A204.1 (cell line): ENCODE results near the gene PRAF2.

Experiments used
- FAIRE-seq: peaks from 2 replicates; lab custom pipeline; 2012; peaks lifted over from hg19 to GRCh38; lab: Jason Lieb, UNC

PRAF2 gene

GRCh38 chrX:49073601-49074575 is at the start of gene PRAF2:
Gene PRAF2, minus strand, starts transcription at chrX:49074002. Its CDS starts 15 bp downstream, at chrX:49073987.
- peak; percentile 65 for FAIRE-seq

DNA sequence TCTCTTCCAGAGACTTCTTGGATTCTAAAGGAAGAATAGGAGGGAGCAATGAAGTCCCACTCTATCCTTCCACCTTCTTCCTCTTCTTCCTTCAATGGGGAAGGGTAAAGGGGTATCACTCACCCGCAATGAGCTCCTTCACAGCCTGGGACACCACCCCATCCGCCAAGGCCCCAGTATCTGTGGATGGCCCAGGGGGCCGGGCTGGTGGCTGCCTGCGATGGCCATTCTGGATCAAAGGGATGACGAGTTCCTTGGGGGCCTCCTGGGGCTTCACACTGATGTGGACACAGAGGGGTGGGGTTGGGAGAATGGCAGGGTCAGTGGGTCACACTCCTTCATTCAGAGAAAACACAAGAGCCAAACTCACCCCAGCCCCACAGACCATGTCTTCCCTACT is 48.7 kb upstream of the PRAF2 start:
- no peak for FAIRE-seq

DNA sequence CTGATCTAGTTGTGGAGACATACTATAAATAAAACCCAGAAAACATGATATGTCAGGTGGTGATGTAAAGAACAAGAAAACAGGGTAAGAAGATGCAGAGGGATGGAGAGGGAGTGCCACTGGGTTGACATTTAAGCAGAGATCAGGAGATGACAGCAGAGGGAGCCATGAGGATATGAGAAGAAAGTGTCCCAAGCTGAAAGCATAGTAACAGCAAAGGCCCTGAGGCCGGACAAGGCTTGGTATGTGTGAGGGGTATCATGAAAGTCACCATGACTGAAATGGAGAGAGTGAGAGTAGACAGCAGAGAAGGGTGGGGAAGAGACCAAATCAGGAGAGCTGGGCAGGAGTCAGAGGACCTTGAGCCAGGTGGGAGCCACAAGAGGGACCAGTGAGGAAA is 46.3 kb upstream of the PRAF2 start:
- no peak for FAIRE-seq

GRCh38 chrX:49117581-49117980 is 43.8 kb upstream of the PRAF2 start:
- no peak for FAIRE-seq

DNA sequence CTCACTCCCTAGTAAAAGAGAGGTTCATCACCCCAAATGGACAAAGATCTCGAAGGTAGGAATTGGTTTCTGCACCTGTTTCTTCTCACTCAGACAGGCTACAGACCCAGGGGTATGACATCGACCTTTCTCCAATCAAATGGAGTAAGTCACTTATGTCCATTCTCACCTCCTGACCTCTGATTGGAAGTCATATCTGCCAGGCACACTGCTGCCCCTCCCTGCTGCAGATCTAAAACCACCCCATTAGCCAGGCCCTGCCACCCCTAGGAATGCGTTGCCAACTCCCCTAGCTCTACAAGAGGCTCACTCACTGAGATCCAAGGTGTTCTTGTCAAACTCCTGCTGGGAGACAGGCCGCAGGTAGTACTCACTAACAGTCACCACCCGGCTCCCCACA is 42.9 kb upstream of the PRAF2 start:
- no peak for FAIRE-seq

DNA sequence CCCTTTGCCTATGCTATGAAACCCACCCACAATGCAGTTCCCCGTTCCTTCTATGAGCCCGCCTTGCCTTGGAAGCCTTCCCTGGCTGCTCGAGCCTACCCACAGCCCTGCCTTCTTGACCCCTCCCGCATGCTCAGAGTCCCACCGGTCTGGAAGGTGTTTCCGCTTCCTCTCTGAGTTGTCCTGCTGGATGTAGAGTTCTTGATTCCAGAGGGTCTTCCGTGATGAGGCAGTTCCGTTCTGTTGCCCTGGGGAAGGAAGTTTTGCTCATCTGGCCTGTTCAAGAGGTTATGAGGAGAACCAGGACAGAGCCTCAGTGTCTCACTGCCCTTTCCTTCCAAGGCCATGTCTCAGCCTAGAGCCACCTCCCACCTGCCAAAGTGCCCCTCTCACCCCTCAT is 42.3 kb upstream of the PRAF2 start:
- no peak for FAIRE-seq

GRCh38 chrX:49111791-49112190 is 38.0 kb upstream of the PRAF2 start:
- no peak for FAIRE-seq

- no peak for FAIRE-seq
Observed at GRCh38 chrX:49110417-49110816, 36.6 kb upstream of the PRAF2 start.

GRCh38 chrX:49108641-49109040 is 34.8 kb upstream of the PRAF2 start:
- no peak for FAIRE-seq

- no peak for FAIRE-seq
Observed at GRCh38 chrX:49106930-49107329, 33.1 kb upstream of the PRAF2 start.

DNA sequence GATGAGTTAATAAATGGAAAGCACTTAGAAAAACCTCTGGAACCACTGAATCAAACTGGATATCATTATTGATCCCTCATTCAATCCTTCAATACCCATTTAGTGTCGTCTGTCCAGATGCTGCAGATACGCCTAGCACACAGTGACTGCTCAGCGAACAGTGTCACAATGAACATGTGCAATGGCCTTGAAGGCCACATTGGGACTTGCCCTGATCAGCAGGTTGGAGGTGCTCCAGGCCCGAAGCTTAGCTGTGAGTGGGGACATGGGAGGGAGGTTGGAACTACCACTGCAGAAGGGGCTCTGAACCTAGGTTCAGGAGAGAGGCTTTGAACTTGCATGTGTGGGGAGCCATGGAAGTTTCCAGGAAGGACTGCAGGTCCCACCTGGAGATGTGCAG is 32.5 kb upstream of the PRAF2 start:
- no peak for FAIRE-seq

DNA sequence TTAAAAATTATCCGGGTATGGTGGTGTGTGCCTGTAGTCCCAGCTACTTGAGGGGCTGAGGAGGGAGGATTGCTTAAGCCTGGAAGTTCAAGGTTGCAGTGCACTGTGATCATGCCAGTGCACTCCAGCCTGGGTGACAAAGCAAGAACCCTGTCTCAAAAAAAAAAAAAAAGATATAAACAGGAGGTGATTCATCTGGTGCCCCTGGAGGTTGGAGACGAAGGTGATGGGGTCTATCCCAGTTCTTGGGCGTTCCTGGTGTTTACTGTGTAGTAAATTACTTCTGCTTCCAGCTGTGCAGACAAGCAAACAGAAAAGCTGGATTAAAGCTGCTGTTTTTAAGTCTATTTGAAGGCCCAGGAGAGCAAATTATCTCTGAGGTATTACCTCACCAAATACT is 29.8 kb upstream of the PRAF2 start:
- FAIRE-seq, result no peak

GRCh38 chrX:49102190-49102589 is 28.4 kb upstream of the PRAF2 start:
- FAIRE-seq, result no peak

DNA sequence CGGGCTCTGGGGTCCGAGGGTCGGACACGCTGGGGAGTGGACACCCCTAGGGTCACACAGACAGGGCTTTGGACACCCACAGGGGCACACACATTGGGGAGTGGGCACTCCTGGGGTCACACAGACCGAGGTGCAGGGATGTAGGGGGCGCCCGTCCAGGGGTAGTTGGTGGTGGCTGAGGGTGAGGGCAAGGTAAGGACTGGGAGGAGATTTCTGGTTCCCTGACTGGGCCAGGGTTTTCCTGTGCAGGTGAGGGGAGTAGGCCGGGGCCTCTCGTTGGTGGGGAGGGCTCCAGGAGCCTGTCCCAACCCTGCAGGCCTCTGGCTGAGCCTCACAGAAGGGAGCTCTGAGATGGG is 27.8 kb upstream of the PRAF2 start:
- FAIRE-seq, result no peak

DNA sequence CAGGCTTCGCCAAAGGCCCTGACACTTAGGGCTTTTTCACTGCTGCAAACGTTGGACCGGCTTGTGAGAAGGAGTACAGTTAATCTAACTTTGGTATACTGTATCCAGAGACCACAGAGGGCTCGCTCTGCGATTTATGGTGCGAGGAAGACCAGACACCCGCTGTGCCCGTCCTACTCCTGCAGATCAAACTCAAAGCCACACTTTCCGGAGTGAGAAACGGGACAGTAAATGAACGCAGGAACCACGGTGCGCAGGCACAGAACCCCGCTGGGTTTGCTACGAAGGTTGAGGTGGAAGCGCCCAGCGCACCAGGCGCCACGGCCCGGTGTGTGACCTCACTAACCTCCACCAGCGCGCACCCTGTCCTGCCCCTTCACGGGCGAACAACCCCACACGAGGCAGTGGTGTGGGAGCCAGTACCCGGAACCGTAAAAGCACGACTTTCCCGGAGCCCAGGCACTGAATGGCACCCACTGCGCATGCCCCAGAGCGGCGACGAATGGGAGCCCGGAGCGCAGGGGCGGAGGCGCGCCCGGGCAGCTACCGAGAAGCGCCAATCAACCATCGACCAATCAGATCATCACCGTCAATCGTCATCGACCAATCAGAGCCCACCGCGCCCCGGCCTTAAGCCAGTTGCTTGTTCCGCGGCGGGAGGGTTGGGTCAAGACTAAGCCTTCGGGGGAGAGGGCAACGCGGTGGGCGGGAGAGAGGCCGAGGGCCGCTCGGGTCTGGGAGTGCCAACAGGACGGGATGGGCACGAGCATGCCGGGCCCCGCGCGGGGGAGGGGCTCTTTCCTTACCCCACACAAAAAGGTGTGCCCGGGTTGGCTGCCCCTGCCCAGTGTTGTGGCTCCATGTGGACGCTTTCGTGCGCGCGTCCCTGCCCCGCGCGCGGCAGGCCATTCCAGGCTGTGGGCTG is 27.2 kb upstream of the PRAF2 start:
- peak; percentile 40 for FAIRE-seq

DNA sequence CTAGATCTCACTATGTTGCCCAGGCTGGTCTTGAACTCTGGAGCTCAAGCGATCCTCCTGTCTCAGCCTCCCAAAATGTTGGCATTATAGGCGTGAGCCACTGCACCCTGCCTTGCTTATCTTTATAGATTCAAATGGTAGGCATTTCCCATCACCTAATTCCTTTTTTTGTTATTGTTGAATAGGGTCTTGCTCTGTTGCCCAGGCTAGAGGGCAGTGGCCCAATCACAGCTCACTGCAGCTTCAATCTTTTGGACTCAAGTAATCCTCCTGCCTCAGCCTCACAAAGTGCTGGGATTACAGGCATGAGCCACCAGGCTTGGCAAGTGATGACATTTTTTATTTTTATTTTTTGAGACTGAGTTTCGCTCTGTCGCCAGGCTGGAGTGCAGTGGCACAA is 22.6 kb upstream of the PRAF2 start:
- no peak for FAIRE-seq

- FAIRE-seq, result no peak
Observed at GRCh38 chrX:49089553-49089952, 15.8 kb upstream of the PRAF2 start.

GRCh38 chrX:49082271-49082871 is 8.6 kb upstream of the PRAF2 start:
- no peak for FAIRE-seq

- no peak for FAIRE-seq
Observed at GRCh38 chrX:49079489-49080428, 6.0 kb upstream of the PRAF2 start, which contains the start of gene WDR45. Gene WDR45, minus strand, starts transcription at chrX:49079887. Its CDS starts 1,792 bp downstream, at chrX:49078095.

- no peak for FAIRE-seq
Observed at GRCh38 chrX:49077941-49078340, 4.1 kb upstream of the PRAF2 start.

DNA sequence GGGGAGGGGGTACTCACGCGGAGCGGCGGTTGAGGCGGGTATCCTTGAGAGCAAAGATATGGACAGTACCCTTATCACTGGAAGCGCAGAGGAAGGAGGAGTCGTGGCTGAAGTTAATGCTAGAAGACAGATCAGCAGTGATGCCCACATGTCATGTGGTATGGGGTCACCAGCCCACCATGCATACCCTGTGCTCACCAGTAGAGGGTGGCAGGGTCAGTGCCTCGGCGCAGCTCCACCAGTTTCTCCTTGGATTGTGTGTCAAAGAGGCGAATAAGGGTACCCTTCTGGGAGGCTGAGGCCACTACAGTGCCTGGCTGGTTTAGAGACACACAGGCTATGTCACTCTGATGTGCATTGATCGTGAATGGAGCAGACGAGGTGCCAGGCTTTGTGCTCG is 1.5 kb upstream of the PRAF2 start:
- no peak for FAIRE-seq

DNA sequence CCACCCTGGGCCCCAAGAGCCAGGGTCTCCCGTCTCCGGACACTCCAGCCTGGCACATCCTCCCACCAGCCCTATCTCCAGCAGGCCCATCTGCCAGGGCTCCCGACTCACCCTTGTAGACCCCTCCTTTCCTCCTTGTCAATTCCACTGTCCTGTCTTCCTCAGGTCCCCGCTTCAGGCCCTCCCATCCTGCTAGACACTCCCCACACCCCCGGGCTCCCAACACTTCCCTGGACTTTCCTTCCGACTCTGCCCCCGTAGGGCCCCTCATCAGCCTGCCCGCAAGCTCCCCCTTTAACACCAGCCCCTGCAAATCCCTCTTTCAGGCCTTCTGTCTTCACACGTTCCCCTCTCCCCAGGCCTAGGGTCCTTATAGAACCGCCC is 1.1 kb downstream of the PRAF2 start:
- no peak for FAIRE-seq
